Upper lobe of right lung (tissue), 1 donor: ENCODE results near the gene XYLB. TPM values are rescaled to one million over a fixed set of nuclear protein-coding genes. Genes with fewer than 3 reads are reported as not detected.

ENCODE experiments used
- ATAC-seq: fragments of 200-7000 bp; cut with Tn5 transposase; one replicate; pipeline ENCODE4 v1.9.1; 2020; ENCODE audit warnings: mild to moderate bottlenecking, moderate library complexity
- DNase-seq: peaks from one replicate; pipeline ENCODE4 v3.0.0-alpha.2; 2020
- H3K27ac ChIP-seq: fragments of 200-600 bp; one replicate; pipeline ENCODE4 v1.8.0; 2022
- H3K27me3 ChIP-seq: fragments of 200-600 bp; one replicate; pipeline ENCODE4 v1.8.0; 2022; ENCODE audit warnings: mild to moderate bottlenecking
- H3K36me3 ChIP-seq: fragments of 200-600 bp; one replicate; pipeline ENCODE4 v1.8.0; 2022
- H3K4me1 ChIP-seq: fragments of 200-600 bp; one replicate; pipeline ENCODE4 v1.8.0; 2022
- H3K4me3 ChIP-seq: fragments of 200-600 bp; one replicate; pipeline ENCODE4 v1.8.0; 2022; ENCODE audit warnings: mild to moderate bottlenecking
- H3K9me3 ChIP-seq: fragments of 200-600 bp; one replicate; pipeline ENCODE4 v1.8.0; 2022
- CTCF ChIP-seq: fragments of 200-600 bp; IDR thresholded peaks from one replicate; pipeline ENCODE4 v1.8.0; 2022; ENCODE audit warnings: antibody characterized with exemption
- intact Hi-C: fragments of 100-400 bp; cut with DNase I; formaldehyde crosslinking; loops from one replicate; pipeline ENCODE4 v1.11.0; 2022
- total RNA-seq: library from RNA; stranded (reverse); fragmentation: NEBNext Ultra II Directional; extraction: Animal tissue kit (Norgen Biotek cat#: 25700); gene quantifications from one replicate; pipeline ENCODE4 v1.2.1, GENCODE V29; 2021
- donor health status: DM: no; HTN: yes; CAD: no; lungs with severe emphysema.

Gene XYLB
- total RNA-seq, 1 donor from 2014 or later = 3.1 TPM

- Histone ChIP-seq H3K27me3 (no peaks in the 10 kb centered on the region), H3K4me1 (peaks cover 44% of the 10 kb centered on the region), H3K27ac (peak overlapping the region; percentile 78), H3K9me3 (no peaks in the 10 kb centered on the region), H3K36me3 (no peaks in the 10 kb centered on the region), H3K4me3 (peak overlapping the region; percentile 72)
- intact Hi-C loops = no loop called here
- ATAC-seq = peak; percentile 73
- DNase-seq = peak; percentile 89
- no peak for TF ChIP-seq CTCF
These were observed 108.5 kb downstream of the XYLB start for GRCh38 chr3:38454884-38455638.

GRCh38 chr3:38455639-38456430, 109.2 kb downstream of the XYLB start:
- Histone ChIP-seq H3K27me3 (no peaks in the 10 kb centered on the region), H3K36me3 (no peaks in the 10 kb centered on the region), H3K4me3 (peak overlapping the region; percentile 72), H3K4me1 (peaks cover 49% of the 10 kb centered on the region), H3K27ac (peak overlapping the region; percentile 78), H3K9me3 (no peaks in the 10 kb centered on the region)
- DNase-seq (no peak), ATAC-seq (no peak)
- intact Hi-C loops = no loop called here
- no peak for TF ChIP-seq CTCF

GRCh38 chr3:38457111-38458003, 110.8 kb downstream of the XYLB start:
- H3K27me3 ChIP-seq = no peaks in the 10 kb centered on the region
- no peak overlapping the region for H3K27ac ChIP-seq
- peak; percentile 11 for TF ChIP-seq CTCF
- H3K9me3 ChIP-seq = no peaks in the 10 kb centered on the region
- H3K4me3 ChIP-seq = no peak overlapping the region
- no peak for DNase-seq
- ATAC-seq = no peak
- H3K4me1 ChIP-seq = peaks cover 54% of the 10 kb centered on the region
- intact Hi-C loops = no loop called here
- no peaks in the 10 kb centered on the region for H3K36me3 ChIP-seq

- Histone ChIP-seq H3K27me3 (no peaks in the 10 kb centered on the region), H3K27ac (peak overlapping the region; percentile 48), H3K36me3 (no peaks in the 10 kb centered on the region), H3K9me3 (no peaks in the 10 kb centered on the region), H3K4me3 (peak overlapping the region; percentile 28), H3K4me1 (peaks cover 49% of the 10 kb centered on the region)
- peak; percentile 86 for DNase-seq
- intact Hi-C loops = no loop called here
- peak; percentile 74 for ATAC-seq
- TF ChIP-seq CTCF = no peak
These were observed 112.4 kb downstream of the XYLB start for GRCh38 chr3:38458796-38459498.

GRCh38 chr3:38459499-38460048, 113.0 kb downstream of the XYLB start:
- no peaks in the 10 kb centered on the region for H3K27me3 ChIP-seq
- no peaks in the 10 kb centered on the region for H3K36me3 ChIP-seq
- H3K27ac ChIP-seq = peak overlapping the region; percentile 48
- H3K4me1 ChIP-seq = peaks cover 49% of the 10 kb centered on the region
- TF ChIP-seq CTCF = no peak
- peak; percentile 2 for ATAC-seq
- intact Hi-C loops = no loop called here
- no peak for DNase-seq
- no peaks in the 10 kb centered on the region for H3K9me3 ChIP-seq
- H3K4me3 ChIP-seq = peak overlapping the region; percentile 28
